MCF 10A (cell line): ENCODE measurements around the gene MRPL46. TPM values are rescaled to one million over a fixed set of nuclear protein-coding genes. Genes with fewer than 3 reads are reported as not detected.

Source experiments
- BruUV-seq: library from RNA; stranded (reverse); fragments of 400-500 nt; replicated peaks from 2 replicates; lab custom pipeline; 2021; lab: Mats Ljungman, UMichigan
- CTCF ChIA-PET: fragments of 300-600 bp; sonication (Branson Sonifier 250); formaldehyde crosslinking; extraction: SDS; loops from one replicate; lab custom pipeline; 2021; ENCODE audit warnings: antibody characterized with exemption, inconsistent platforms; lab: Yijun Ruan, JAX
- POLR2A ChIA-PET: fragments of 300-600, 350-650 bp; sonication (Branson Sonifier 250); formaldehyde crosslinking; extraction: SDS; loops from one replicate; lab custom pipeline; 2020; ENCODE audit warnings: antibody characterized with exemption, inconsistent platforms; lab: Yijun Ruan, JAX
- DNase-seq: peaks from one replicate; pipeline ENCODE4 v3.0.0-alpha.2; 2018; ENCODE audit not compliant: unreplicated experiment
- H3K27ac Mint-ChIP-seq: one replicate; pipeline ENCODE4 v1.8.0; 2022; ENCODE audit warnings: mild to moderate bottlenecking, low read depth, mixed read lengths; ENCODE audit not compliant: unreplicated experiment
- H3K27me3 Mint-ChIP-seq: one replicate; pipeline ENCODE4 v1.8.0; 2022; ENCODE audit warnings: mixed read lengths; ENCODE audit not compliant: insufficient read depth, unreplicated experiment
- H3K36me3 Mint-ChIP-seq: one replicate; pipeline ENCODE4 v1.8.0; 2022; ENCODE audit warnings: mild to moderate bottlenecking, moderate library complexity, mixed read lengths; ENCODE audit not compliant: insufficient read depth, unreplicated experiment
- H3K4me1 Mint-ChIP-seq: one replicate; pipeline ENCODE4 v1.8.0; 2022; ENCODE audit warnings: mixed read lengths; ENCODE audit not compliant: insufficient read depth, unreplicated experiment
- H3K4me3 Mint-ChIP-seq: one replicate; pipeline ENCODE4 v1.8.0; 2022; ENCODE audit warnings: mild to moderate bottlenecking, moderate library complexity, mixed read lengths; ENCODE audit not compliant: unreplicated experiment
- H3K9me3 Mint-ChIP-seq: one replicate; pipeline ENCODE4 v1.8.0; 2022; ENCODE audit warnings: mixed read lengths; ENCODE audit not compliant: unreplicated experiment
- intact Hi-C: fragments of 100-400 bp; cut with micrococcal nuclease; formaldehyde crosslinking; loops from 2 replicates; pipeline ENCODE4 v1.14.1; 2022
- total RNA-seq: library from RNA; stranded (reverse); gene quantifications from 2 replicates; pipeline ENCODE4 v1.2.3, GENCODE V29; 2022
- TF ChIP-seq, protein P1 (sequence below): fragments of 200-600 bp; IDR thresholded peaks from one replicate; pipeline ENCODE4 v1.8.0; 2022; ENCODE audit warnings: antibody characterized with exemption, mild to moderate bottlenecking; ENCODE audit not compliant: unreplicated experiment

Gene MRPL46
- total RNA-seq, 1 experiment from 2014 or later, result 23.2 TPM

DNA sequence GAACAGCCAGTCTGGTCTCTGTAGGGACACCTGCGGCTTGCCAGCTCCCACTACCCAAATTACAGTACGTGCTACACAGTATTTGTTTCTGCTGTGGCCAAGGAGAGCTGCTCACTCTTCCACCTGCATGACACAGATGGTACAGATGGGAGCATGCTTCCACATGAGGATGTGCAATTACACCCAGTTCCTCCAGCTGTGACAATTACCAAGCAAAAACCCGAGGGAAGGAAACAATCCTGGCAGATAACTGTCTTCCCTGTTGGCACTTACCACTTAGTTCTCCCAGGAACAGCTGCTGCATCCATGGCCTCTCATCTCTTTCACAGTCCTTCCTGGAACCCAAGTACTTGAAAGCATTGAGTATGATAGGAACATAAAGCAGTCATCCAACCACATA lies 44.9 kb upstream of the MRPL46 start:
- Mint-ChIP-seq H3K36me3 (peaks cover 20% of the 10 kb centered on the region), H3K27me3 (no peaks in the 10 kb centered on the region), H3K4me1 (no peaks in the 10 kb centered on the region), H3K27ac (no peak overlapping the region), H3K4me3 (no peak overlapping the region), H3K9me3 (no peaks in the 10 kb centered on the region)
- no TSS peak for BruUV-seq
- ChIA-PET POLR2A (interaction anchor here (0.5 kb wide), 1 partner anchor 20 kb away, joined by 3 read pairs; no protein-coding TSS in a partner anchor), CTCF (interaction anchor here (0.5 kb wide), 1 partner anchor 666 kb away, joined by 3 read pairs; no protein-coding TSS in a partner anchor)
- intact Hi-C loops, result no loop called here
- no peak for DNase-seq
- TF ChIP-seq, protein P1, sequence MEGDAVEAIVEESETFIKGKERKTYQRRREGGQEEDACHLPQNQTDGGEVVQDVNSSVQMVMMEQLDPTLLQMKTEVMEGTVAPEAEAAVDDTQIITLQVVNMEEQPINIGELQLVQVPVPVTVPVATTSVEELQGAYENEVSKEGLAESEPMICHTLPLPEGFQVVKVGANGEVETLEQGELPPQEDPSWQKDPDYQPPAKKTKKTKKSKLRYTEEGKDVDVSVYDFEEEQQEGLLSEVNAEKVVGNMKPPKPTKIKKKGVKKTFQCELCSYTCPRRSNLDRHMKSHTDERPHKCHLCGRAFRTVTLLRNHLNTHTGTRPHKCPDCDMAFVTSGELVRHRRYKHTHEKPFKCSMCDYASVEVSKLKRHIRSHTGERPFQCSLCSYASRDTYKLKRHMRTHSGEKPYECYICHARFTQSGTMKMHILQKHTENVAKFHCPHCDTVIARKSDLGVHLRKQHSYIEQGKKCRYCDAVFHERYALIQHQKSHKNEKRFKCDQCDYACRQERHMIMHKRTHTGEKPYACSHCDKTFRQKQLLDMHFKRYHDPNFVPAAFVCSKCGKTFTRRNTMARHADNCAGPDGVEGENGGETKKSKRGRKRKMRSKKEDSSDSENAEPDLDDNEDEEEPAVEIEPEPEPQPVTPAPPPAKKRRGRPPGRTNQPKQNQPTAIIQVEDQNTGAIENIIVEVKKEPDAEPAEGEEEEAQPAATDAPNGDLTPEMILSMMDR, result no peak

DNA sequence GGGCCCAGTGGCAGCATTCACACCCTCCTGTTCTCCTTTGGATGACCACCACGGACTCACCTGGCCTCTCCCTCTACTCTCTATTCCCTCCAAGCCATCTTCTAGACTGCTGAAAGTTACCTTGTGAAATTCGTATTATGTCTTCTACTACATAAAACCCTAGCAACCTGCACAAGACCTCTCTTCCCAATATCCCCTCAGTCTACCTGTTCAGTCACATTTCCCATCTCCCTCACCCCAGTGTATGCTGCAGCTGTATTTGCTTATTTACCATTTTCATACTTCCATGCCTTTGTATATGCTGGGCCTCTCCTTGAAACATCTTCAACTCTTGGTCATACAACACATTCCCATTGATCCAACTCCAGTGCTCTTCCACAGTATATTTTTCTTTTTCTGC lies 44.0 kb upstream of the MRPL46 start:
- DNase-seq, result no peak
- Mint-ChIP-seq H3K27ac (no peak overlapping the region), H3K36me3 (peaks cover 20% of the 10 kb centered on the region), H3K27me3 (no peaks in the 10 kb centered on the region), H3K4me1 (no peaks in the 10 kb centered on the region), H3K9me3 (no peaks in the 10 kb centered on the region), H3K4me3 (no peak overlapping the region)
- POLR2A ChIA-PET, result no interaction called here
- TF ChIP-seq, protein P1, result no peak
- no TSS peak for BruUV-seq
- CTCF ChIA-PET, result no interaction called here
- intact Hi-C loops, result no loop called here

DNA sequence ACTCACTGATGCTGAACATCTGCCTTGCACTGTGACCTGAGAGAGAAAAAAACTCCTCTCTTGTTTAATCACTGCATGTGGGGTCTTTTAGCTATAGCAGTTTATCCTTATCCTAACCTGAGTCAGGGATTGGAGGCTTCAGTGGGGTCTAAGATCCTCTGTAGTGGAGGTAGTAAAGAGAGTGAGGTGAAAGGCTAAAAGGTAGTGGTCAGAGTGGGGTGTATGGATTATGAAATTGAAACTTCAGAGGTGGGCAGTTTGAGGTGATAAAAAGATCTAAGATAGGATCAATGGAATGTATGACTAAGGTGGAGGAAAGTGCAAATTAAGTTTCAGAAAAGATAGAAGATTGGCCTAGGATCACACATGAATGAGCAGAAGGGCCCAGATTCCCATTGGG lies 42.8 kb upstream of the MRPL46 start:
- Mint-ChIP-seq H3K9me3 (no peaks in the 10 kb centered on the region), H3K36me3 (peaks cover 20% of the 10 kb centered on the region), H3K4me1 (no peaks in the 10 kb centered on the region), H3K27me3 (no peaks in the 10 kb centered on the region), H3K27ac (no peak overlapping the region), H3K4me3 (no peak overlapping the region)
- TF ChIP-seq, protein P1, result no peak
- CTCF ChIA-PET, result no interaction called here
- no TSS peak for BruUV-seq
- intact Hi-C loops, result no loop called here
- no peak for DNase-seq
- POLR2A ChIA-PET, result no interaction called here

DNA sequence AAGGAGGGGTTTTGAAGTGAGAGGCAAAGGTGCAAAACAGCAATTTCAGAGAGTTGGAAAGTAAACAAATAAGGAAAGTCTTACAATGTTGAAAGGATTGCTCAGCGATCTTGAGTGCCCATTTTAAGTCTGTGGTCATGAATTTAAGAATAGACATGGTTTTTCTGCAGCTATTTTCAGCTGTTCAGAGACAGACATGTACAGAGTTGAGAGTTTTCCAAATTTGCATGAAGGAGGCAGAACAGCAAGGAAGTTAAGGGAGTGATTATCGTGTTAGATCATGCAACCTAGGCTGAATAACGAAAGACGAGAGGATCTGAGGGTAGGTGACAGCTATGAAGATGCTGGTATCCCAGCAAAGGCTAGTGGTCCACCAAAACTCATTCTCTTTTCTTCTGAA lies 42.1 kb upstream of the MRPL46 start:
- H3K27me3 Mint-ChIP-seq, result no peaks in the 10 kb centered on the region
- ChIA-PET POLR2A (no interaction called here), CTCF (interaction anchor here (0.6 kb wide), 1 partner anchor 647 kb away, joined by 3 read pairs; no protein-coding TSS in a partner anchor)
- intact Hi-C loops, result no loop called here
- no peaks in the 10 kb centered on the region for H3K9me3 Mint-ChIP-seq
- no peak for DNase-seq
- no peak overlapping the region for H3K27ac Mint-ChIP-seq
- H3K4me1 Mint-ChIP-seq, result no peaks in the 10 kb centered on the region
- TF ChIP-seq, protein P1, result no peak
- H3K4me3 Mint-ChIP-seq, result no peak overlapping the region
- BruUV-seq, result no TSS peak
- H3K36me3 Mint-ChIP-seq, result peaks cover 20% of the 10 kb centered on the region
